Bronchial smooth muscle cell (primary cell): Measurements from ENCODE around the gene NAAA. TPM values are rescaled to one million over a fixed set of nuclear protein-coding genes. Genes with fewer than 3 reads are reported as not detected.

Experiments
- total RNA-seq: library from RNA; depleted of rRNA; stranded (reverse); fragments of >200 nt; gene quantifications from 2 replicates; pipeline ENCODE4 v1.2.1, GENCODE V29; 2014

The NAAA gene
- total RNA-seq, result 9.9 and 36.4 TPM in 2 replicates

DNA sequence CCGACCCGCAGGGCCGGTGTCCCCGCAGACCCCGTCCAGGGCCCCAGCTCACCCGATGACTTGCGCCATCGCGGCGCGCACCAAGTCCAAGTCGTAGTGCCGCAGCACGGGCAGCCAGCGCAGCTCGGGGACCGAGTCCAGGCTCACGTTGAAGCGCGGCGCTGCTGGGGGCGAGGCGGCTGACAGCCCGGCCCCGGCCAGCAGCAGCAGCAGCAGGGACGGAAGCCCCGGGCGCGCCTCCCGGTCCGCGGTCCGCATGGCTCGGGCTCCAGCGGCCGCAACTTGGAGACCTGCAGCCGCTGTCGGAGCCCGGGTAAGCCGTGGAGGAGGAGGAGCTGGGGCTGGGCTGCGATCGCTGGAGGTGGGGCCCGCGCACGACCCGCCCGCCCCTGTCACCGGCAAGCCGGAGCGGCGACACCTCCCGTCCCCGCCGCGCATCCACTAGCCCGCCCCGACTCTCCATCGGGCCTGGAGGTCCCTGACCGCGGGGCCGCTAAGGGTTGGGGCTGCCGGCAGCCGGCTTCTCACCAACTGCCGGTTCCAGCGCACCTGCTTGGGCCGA, at the start of gene NAAA:
Gene NAAA (minus strand): TSS at position 322 of the 562 bp plus-strand sequence. CDS start 64 bp downstream, at position 258.

GRCh38 chr4:75902352-75902751, 38.5 kb downstream of the NAAA start, which contains the start of gene PPEF2:
TSS of gene PPEF2 (minus strand) at chr4:75902452. CDS start at chr4:75896325, 6,127 bp downstream.

Other genes with a start within 250 kb of the NAAA start
- 58.1 and 100 TPM in 2 replicates for gene USO1, start 216.4 kb downstream of the NAAA start, total RNA-seq
- not detected in 2 replicates for gene PPEF2, start 38.6 kb downstream of the NAAA start, total RNA-seq
- gene SDAD1, start 49.9 kb upstream of the NAAA start, total RNA-seq, result 13.2 and 16.2 TPM in 2 replicates
- gene CXCL9, start 66.5 kb upstream of the NAAA start, total RNA-seq, result not detected in 2 replicates
- under 0.01 TPM in 1 of 2 replicates, not detected in the other for gene CXCL10, start 82.5 kb upstream of the NAAA start, total RNA-seq
- not detected in 2 replicates for gene CXCL11, start 95.1 kb upstream of the NAAA start, total RNA-seq
- gene ART3, start 133.7 kb upstream of the NAAA start, total RNA-seq, result 0.09 and 0.16 TPM in 2 replicates
- 39.1 and 73.7 TPM in 2 replicates for gene NUP54, start 207.4 kb upstream of the NAAA start, total RNA-seq